ENCODE data around the gene PEF1. TPM values are rescaled to one million over a fixed set of nuclear protein-coding genes. Genes with fewer than 3 reads are reported as not detected.

PEF1 gene
- total RNA-seq, 1 donor from 2014 or later: 53.0 TPM

GRCh38 chr1:31642366-31642765 is 2.3 kb downstream of the PEF1 start:
- no peak overlapping the region for H3K4me3 Mint-ChIP-seq (ENCODE audit: unreplicated experiment)
- DNase-seq (ENCODE audit: low spot score): no peak
- H3K4me1 Mint-ChIP-seq (ENCODE audit: low read depth): peaks cover 38% of the 10 kb centered on the region
- no peaks in the 10 kb centered on the region for H3K9me3 Mint-ChIP-seq (ENCODE audit: low read depth)
- H3K27me3 Mint-ChIP-seq (ENCODE audit: low read depth): no peaks in the 10 kb centered on the region
- H3K27ac Mint-ChIP-seq (ENCODE audit: unreplicated experiment): no peak overlapping the region
- no peaks in the 10 kb centered on the region for H3K36me3 Mint-ChIP-seq (ENCODE audit: low read depth)
- TF ChIP-seq CTCF (IDR thresholded peaks at IDR 0.05): no peak

GRCh38 chr1:31640964-31641363 is 3.7 kb downstream of the PEF1 start:
- no peaks in the 10 kb centered on the region for H3K27me3 Mint-ChIP-seq (ENCODE audit: low read depth)
- H3K4me3 Mint-ChIP-seq (ENCODE audit: unreplicated experiment): no peak overlapping the region
- no peak for TF ChIP-seq CTCF (IDR thresholded peaks at IDR 0.05)
- no peak overlapping the region for H3K27ac Mint-ChIP-seq (ENCODE audit: unreplicated experiment)
- H3K36me3 Mint-ChIP-seq (ENCODE audit: low read depth): no peaks in the 10 kb centered on the region
- no peak for DNase-seq (ENCODE audit: low spot score)
- H3K9me3 Mint-ChIP-seq (ENCODE audit: low read depth): no peaks in the 10 kb centered on the region
- H3K4me1 Mint-ChIP-seq (ENCODE audit: low read depth): peaks cover 32% of the 10 kb centered on the region

GRCh38 chr1:31640179-31640578 is 4.5 kb downstream of the PEF1 start:
- no peak overlapping the region for H3K27ac Mint-ChIP-seq (ENCODE audit: unreplicated experiment)

GRCh38 chr1:31639543-31639942 is 5.1 kb downstream of the PEF1 start:
- Mint-ChIP-seq H3K9me3 (ENCODE audit: low read depth) (no peaks in the 10 kb centered on the region), H3K36me3 (ENCODE audit: low read depth) (no peaks in the 10 kb centered on the region), H3K27me3 (ENCODE audit: low read depth) (no peaks in the 10 kb centered on the region), H3K27ac (ENCODE audit: unreplicated experiment) (no peak overlapping the region), H3K4me1 (ENCODE audit: low read depth) (peaks cover 21% of the 10 kb centered on the region), H3K4me3 (ENCODE audit: unreplicated experiment) (no peak overlapping the region)
- TF ChIP-seq CTCF (IDR thresholded peaks at IDR 0.05): no peak
- no peak for DNase-seq (ENCODE audit: low spot score)

More at GRCh38 chr1:31640179-31640578, 4.5 kb downstream of the PEF1 start:
- DNase-seq (ENCODE audit: low spot score): no peak
- Mint-ChIP-seq H3K4me1 (ENCODE audit: low read depth) (peaks cover 24% of the 10 kb centered on the region), H3K36me3 (ENCODE audit: low read depth) (no peaks in the 10 kb centered on the region), H3K27me3 (ENCODE audit: low read depth) (no peaks in the 10 kb centered on the region), H3K9me3 (ENCODE audit: low read depth) (no peaks in the 10 kb centered on the region), H3K4me3 (ENCODE audit: unreplicated experiment) (no peak overlapping the region)
- no peak for TF ChIP-seq CTCF (IDR thresholded peaks at IDR 0.05)

- H3K4me1 Mint-ChIP-seq (ENCODE audit: low read depth): peaks cover 11% of the 10 kb centered on the region
- no peak for TF ChIP-seq CTCF (IDR thresholded peaks at IDR 0.05)
- H3K27me3 Mint-ChIP-seq (ENCODE audit: low read depth): no peaks in the 10 kb centered on the region
- H3K9me3 Mint-ChIP-seq (ENCODE audit: low read depth): no peaks in the 10 kb centered on the region
- no peaks in the 10 kb centered on the region for H3K36me3 Mint-ChIP-seq (ENCODE audit: low read depth)
- H3K27ac Mint-ChIP-seq (ENCODE audit: unreplicated experiment): no peak overlapping the region
- DNase-seq (ENCODE audit: low spot score): no peak
- no peak overlapping the region for H3K4me3 Mint-ChIP-seq (ENCODE audit: unreplicated experiment)
These were observed 6.6 kb downstream of the PEF1 start for GRCh38 chr1:31637915-31638673.
